Measurements from ENCODE around the gene P2RX4.
"Not testable (repeated sequence)": the region's sequence is repeated elsewhere in the genome, so short reads cannot be mapped to it uniquely, and the experiment has no call there.

Gene P2RX4

GRCh38 chr12:121209624-121210572 lies at the start of gene P2RX4:
TSS of gene P2RX4 (plus strand) at chr12:121210129. CDS start at chr12:121210165, 36 bp downstream.
- H3K4me3 ChIP-seq (ENCODE audit: low read depth, low read length), result peak within 1 kb of the TSS; percentile 69
- TF ChIP-seq CTCF (conservative IDR thresholded peaks at IDR 0.05; ENCODE audit: low read depth, low read length), result no peak
- DNase-seq (ENCODE audit: low read depth), result peak; percentile 71

- no peak for DNase-seq (ENCODE audit: low read depth)
- TF ChIP-seq CTCF (conservative IDR thresholded peaks at IDR 0.05; ENCODE audit: low read depth, low read length), result no peak
- H3K4me3 ChIP-seq (ENCODE audit: low read depth, low read length), result no peak overlapping the region
Measured at GRCh38 chr12:121162384-121162783, 47.5 kb upstream of the P2RX4 start.

GRCh38 chr12:121162985-121163384 lies 46.9 kb upstream of the P2RX4 start:
- no peak for TF ChIP-seq CTCF (conservative IDR thresholded peaks at IDR 0.05; ENCODE audit: low read depth, low read length)
- DNase-seq (ENCODE audit: low read depth), result no peak

GRCh38 chr12:121164839-121165238 lies 45.1 kb upstream of the P2RX4 start:
- DNase-seq (ENCODE audit: low read depth); H3K4me3 ChIP-seq (ENCODE audit: low read depth, low read length): not testable (repeated sequence)

More at GRCh38 chr12:121162985-121163384, 46.9 kb upstream of the P2RX4 start:
- H3K4me3 ChIP-seq (ENCODE audit: low read depth, low read length), result no peak overlapping the region

GRCh38 chr12:121165316-121165715 lies 44.6 kb upstream of the P2RX4 start:
- H3K4me3 ChIP-seq (ENCODE audit: low read depth, low read length), result no peak overlapping the region
- TF ChIP-seq CTCF (conservative IDR thresholded peaks at IDR 0.05; ENCODE audit: low read depth, low read length), result no peak
- no peak for DNase-seq (ENCODE audit: low read depth)

- no peak for TF ChIP-seq CTCF (conservative IDR thresholded peaks at IDR 0.05; ENCODE audit: low read depth, low read length)
- DNase-seq (ENCODE audit: low read depth), result no peak
- H3K4me3 ChIP-seq (ENCODE audit: low read depth, low read length), result no peak overlapping the region
Measured at GRCh38 chr12:121166356-121166755, 43.6 kb upstream of the P2RX4 start.

- TF ChIP-seq CTCF (conservative IDR thresholded peaks at IDR 0.05; ENCODE audit: low read depth, low read length), result no peak
- no peak overlapping the region for H3K4me3 ChIP-seq (ENCODE audit: low read depth, low read length)
- DNase-seq (ENCODE audit: low read depth), result peak; percentile 43
Measured at GRCh38 chr12:121167232-121167820, 42.6 kb upstream of the P2RX4 start.

Measured in choroid plexus epithelial cell (primary cell).